GM18909 (cell line): ENCODE results near the gene ZMIZ1.
A peak's percentile ranks its signal among the peaks of the same experiment; 100 is the strongest.

Experiments used
- ATAC-seq: cut with Tn5 transposase; IDR thresholded peaks from one replicate; pipeline ENCODE4 v1.9.1; 2021; ENCODE audit warnings: mild to moderate bottlenecking; ENCODE audit not compliant: unreplicated experiment, poor library complexity

The ZMIZ1 gene

GRCh38 chr10:79192677-79193003, 123.9 kb downstream of the ZMIZ1 start:
- no peak for ATAC-seq

- ATAC-seq: no peak
Measured at GRCh38 chr10:79193694-79194382, 125.1 kb downstream of the ZMIZ1 start.

- ATAC-seq: peak; percentile 89
Measured at GRCh38 chr10:79195091-79195923, 126.5 kb downstream of the ZMIZ1 start.

- ATAC-seq: no peak
Measured at GRCh38 chr10:79196470-79197461, 128.0 kb downstream of the ZMIZ1 start.

- no peak for ATAC-seq
Measured at GRCh38 chr10:79197558-79197957, 128.8 kb downstream of the ZMIZ1 start.

GRCh38 chr10:79200346-79200745, 131.6 kb downstream of the ZMIZ1 start:
- no peak for ATAC-seq

- no peak for ATAC-seq
Measured at GRCh38 chr10:79201706-79202105, 132.9 kb downstream of the ZMIZ1 start.

GRCh38 chr10:79202188-79203013, 133.6 kb downstream of the ZMIZ1 start:
- no peak for ATAC-seq

- ATAC-seq: no peak
Measured at GRCh38 chr10:79203014-79203644, 134.4 kb downstream of the ZMIZ1 start.

- no peak for ATAC-seq
Measured at GRCh38 chr10:79203833-79204232, 135.1 kb downstream of the ZMIZ1 start.

- no peak for ATAC-seq
Measured at GRCh38 chr10:79206300-79207095, 137.7 kb downstream of the ZMIZ1 start.

- ATAC-seq: no peak
Measured at GRCh38 chr10:79207096-79207357, 138.3 kb downstream of the ZMIZ1 start.

GRCh38 chr10:79207726-79208125, 139.0 kb downstream of the ZMIZ1 start:
- no peak for ATAC-seq

- ATAC-seq: no peak
Measured at GRCh38 chr10:79208251-79208983, 139.7 kb downstream of the ZMIZ1 start.

- no peak for ATAC-seq
Measured at GRCh38 chr10:79209340-79209739, 140.6 kb downstream of the ZMIZ1 start.

- ATAC-seq: no peak
Measured at GRCh38 chr10:79209831-79210230, 141.1 kb downstream of the ZMIZ1 start.

- no peak for ATAC-seq
Measured at GRCh38 chr10:79210672-79211071, 141.9 kb downstream of the ZMIZ1 start.

GRCh38 chr10:79211616-79212015, 142.8 kb downstream of the ZMIZ1 start:
- ATAC-seq: no peak
